HepG2 (cell line): ENCODE results near the gene PIMREG. TPM values are rescaled to one million over a fixed set of nuclear protein-coding genes. Genes with fewer than 3 reads are reported as not detected.

Experiments
- ATAC-seq: fragments of 200-7000 bp; cut with Tn5 transposase; 3 replicates; pipeline ENCODE4 v1.9.1; 2020; ENCODE audit warnings: mild to moderate bottlenecking, moderate library complexity
- BruUV-seq: library from RNA; stranded (reverse); fragments of 400-500 nt; replicated peaks from 2 replicates; lab custom pipeline; 2021; lab: Mats Ljungman, UMichigan
- CTCF ChIA-PET: fragments of 300-600 bp; formaldehyde crosslinking; extraction: SDS; loops from one replicate; lab custom pipeline; 2021; ENCODE audit warnings: low total read pairs, inconsistent platforms, low intra/inter-chr PET ratio; lab: Yijun Ruan, JAX
- POLR2A ChIA-PET: fragments of 350-600 bp; sonication (Branson Sonifier 250); formaldehyde crosslinking; loops from one replicate; lab custom pipeline; 2020; ENCODE audit warnings: antibody characterized with exemption, inconsistent platforms; lab: Yijun Ruan, JAX
- DNase-seq: peaks from one replicate; pipeline ENCODE4 v3.0.0-alpha.2; 2015; ENCODE audit warnings: low spot score
- FAIRE-seq: peaks from 3 replicates; lab custom pipeline; 2011; peaks lifted over from hg19 to GRCh38; lab: Jason Lieb, UNC
- H2AFZ ChIP-seq: one replicate; pipeline ENCODE4 v1.6.1; 2011; ENCODE audit warnings: low read length, inconsistent platforms
- H3K27ac ChIP-seq: fragments of 300-600 bp; 3 replicates; pipeline ENCODE4 v1.8.0; 2011; ENCODE audit warnings: mixed run types, mild to moderate bottlenecking, mixed read lengths, low read length, inconsistent platforms; ENCODE audit not compliant: insufficient read depth; ENCODE audit errors: extremely low read length
- H3K27me3 ChIP-seq, 2 experiments: fragments of 200-600 bp in 1 of 2; 2 replicates in 1 of 2; 3 replicates in 1 of 2; pipeline versions ENCODE4 v1.6.0 to v1.8.0; 2011; ENCODE audit warnings: low read length in 2 of 2, mild to moderate bottlenecking in 2 of 2, moderate library complexity in 2 of 2, inconsistent platforms in 1 of 2; ENCODE audit not compliant: insufficient read depth in 2 of 2, control insufficient read depth in 1 of 2
- H3K36me3 ChIP-seq, 2 experiments: fragments of 200-600 bp in 1 of 2; replicated peaks in 1 of 2; 2 replicates in 1 of 2; 3 replicates in 1 of 2; pipeline versions ENCODE4 v1.5.1 to v1.8.0; 2011; ENCODE audit warnings: low read length in 2 of 2, inconsistent platforms in 1 of 2; ENCODE audit not compliant: insufficient read depth in 2 of 2, control insufficient read depth in 1 of 2
- H3K4me1 ChIP-seq: 2 replicates; pipeline ENCODE4 v1.5.1; 2012; ENCODE audit warnings: low read length, inconsistent platforms; ENCODE audit not compliant: insufficient read depth
- H3K4me2 ChIP-seq: 2 replicates; pipeline ENCODE4 v1.6.0; 2011; ENCODE audit warnings: low read depth, low read length, inconsistent platforms
- H3K4me3 ChIP-seq, 3 experiments: fragments of 200-600 bp in 1 of 3; sonication (generic), shearing (Covaris generic) in 1 of 3; replicated peaks in 1 of 3; 2 replicates each; pipeline ENCODE4 v1.5.1; 2011 to 2016; ENCODE audit warnings: low read length in 3 of 3, inconsistent platforms in 2 of 3, low read depth in 2 of 3, mild to moderate bottlenecking in 2 of 3, control low read depth in 1 of 3, mixed read lengths in 1 of 3; ENCODE audit not compliant: insufficient read depth in 1 of 3
- H3K79me2 ChIP-seq: one replicate; pipeline ENCODE4 v1.6.1; 2011; ENCODE audit warnings: low read length, inconsistent platforms; ENCODE audit not compliant: insufficient read depth
- H3K9ac ChIP-seq: 2 replicates; pipeline ENCODE4 v1.6.0; 2011; ENCODE audit warnings: mild to moderate bottlenecking, low read depth, low read length, inconsistent platforms; ENCODE audit not compliant: insufficient read depth
- H3K9me3 ChIP-seq: 2 replicates; pipeline ENCODE4 v1.5.1; 2012; ENCODE audit warnings: mild to moderate bottlenecking, low read length
- H4K20me1 ChIP-seq: 2 replicates; pipeline ENCODE4 v1.6.0; 2011; ENCODE audit warnings: inconsistent platforms, mild to moderate bottlenecking, low read length, moderate library complexity; ENCODE audit not compliant: insufficient read depth
- CEBPB ChIP-seq: IDR thresholded peaks from 2 replicates; pipeline ENCODE4 v1.6.1; 2011; ENCODE audit warnings: low read depth, low read length, improper control_type of control experiment, borderline replicate concordance
- CHD4 ChIP-seq: fragments of 200-600 bp; sonication (generic); IDR thresholded peaks from 2 replicates; pipeline ENCODE4 v1.7.0; 2017; ENCODE audit warnings: mild to moderate bottlenecking, low read length, borderline replicate concordance
- ELF1 ChIP-seq: sonication (generic); formaldehyde crosslinking; IDR thresholded peaks from 2 replicates; pipeline ENCODE4 v1.4.0; 2020; ENCODE audit warnings: missing genetic modification reagents
- KDM2A ChIP-seq: sonication (generic); formaldehyde crosslinking; IDR thresholded peaks from 2 replicates; pipeline ENCODE4 v1.4.0; 2020; ENCODE audit warnings: low read depth, missing genetic modification reagents, borderline replicate concordance
- NCOA2 ChIP-seq: sonication (generic); formaldehyde crosslinking; IDR thresholded peaks from 2 replicates; pipeline ENCODE4 v1.8.0; 2022; ENCODE audit warnings: inconsistent platforms
- RAD21 ChIP-seq: fragments of 450-650 bp; formaldehyde crosslinking; IDR thresholded peaks from 2 replicates; pipeline ENCODE4 v1.5.0; 2020; ENCODE audit warnings: mild to moderate bottlenecking
- SMC3 ChIP-seq: IDR thresholded peaks from 2 replicates; pipeline ENCODE4 v1.6.1; 2011; ENCODE audit warnings: low read length, improper control_type of control experiment
- SNAI1 ChIP-seq: sonication (generic); formaldehyde crosslinking; IDR thresholded peaks from 2 replicates; pipeline ENCODE4 v1.5.0; 2020; ENCODE audit warnings: mild to moderate bottlenecking, missing genetic modification reagents, borderline replicate concordance
- ZBTB44 ChIP-seq: sonication (generic); formaldehyde crosslinking; IDR thresholded peaks from 2 replicates; pipeline ENCODE4 v1.4.0; 2020; ENCODE audit warnings: missing genetic modification reagents
- ZNF281 ChIP-seq: sonication (generic); formaldehyde crosslinking; IDR thresholded peaks from 2 replicates; pipeline ENCODE4 v1.4.0; 2020; ENCODE audit warnings: missing genetic modification reagents, borderline replicate concordance
- ZNF580 ChIP-seq: IDR thresholded peaks from 2 replicates; pipeline ENCODE4 v1.6.1; 2016; ENCODE audit warnings: low read depth, borderline replicate concordance
- ZNF687 ChIP-seq: sonication (generic); formaldehyde crosslinking; IDR thresholded peaks from 2 replicates; pipeline ENCODE4 v1.5.1; 2020; ENCODE audit warnings: mild to moderate bottlenecking, missing genetic modification reagents, moderate library complexity
- ZNF746 ChIP-seq: sonication (generic); formaldehyde crosslinking; IDR thresholded peaks from 2 replicates; pipeline ENCODE4 v1.8.0; 2022; ENCODE audit warnings: mild to moderate bottlenecking, missing genetic modification reagents
- ZNF839 ChIP-seq: sonication (generic); formaldehyde crosslinking; IDR thresholded peaks from 2 replicates; pipeline ENCODE4 v1.4.0; 2020; ENCODE audit warnings: missing genetic modification reagents, mild to moderate bottlenecking, borderline replicate concordance
- ZSCAN25 ChIP-seq: sonication (generic); formaldehyde crosslinking; IDR thresholded peaks from 2 replicates; pipeline ENCODE4 v1.8.0; 2022; ENCODE audit warnings: mild to moderate bottlenecking, missing genetic modification reagents
- WGBS: methylation state at CpG from one replicate; pipeline ENCODE4 v1.1.6; 2017; ENCODE audit warnings: low lambda C conversion rate; 5-methylcytosine and 5-hydroxymethylcytosine counted together
- in situ Hi-C: cut with HindIII; loops from 2 replicates; pipeline ENCODE4 v1.10.0; 2017; ENCODE audit warnings: low pct_unique_long_range_greater_than_20kb; ENCODE audit not compliant: extremely low pct_ligation_motif_present
- intact Hi-C: fragments of 100-400 bp; cut with micrococcal nuclease; formaldehyde crosslinking; loops from one replicate; pipeline ENCODE4 v1.10.0; 2022; ENCODE audit not compliant: unreplicated experiment
- polyA plus RNA-seq, 8 experiments: library from polyadenylated mRNA; depleted of rRNA in 3 of 8; stranded (reverse) in 7 of 8; unstranded in 1 of 8; fragments of >200 nt; fragmentation: Illumina TruSeq in 4 of 8; extraction: Trizol in 4 of 8; gene quantifications; 2 replicates each; pipeline versions ENCODE4 v1.2.1 to v1.2.3, GENCODE V29; 2011 to 2016; ENCODE audit warnings: low read depth in 4 of 8, missing spikeins in 1 of 8, mixed read lengths in 1 of 8; ENCODE audit not compliant: insufficient read depth in 1 of 8
- total RNA-seq, 5 experiments: library from RNA; depleted of rRNA; stranded (reverse); fragments of >200 nt; fragmentation: Illumina TruSeq; extraction: Trizol; gene quantifications; 2 replicates each; pipeline ENCODE4 v1.2.3, GENCODE V29; 2016; ENCODE audit warnings: low read depth in 1 of 5

PIMREG gene
- total and polyA plus RNA-seq, 2 of the 13 experiments (the other 11 are each of a cell fraction or from before 2014, with no cell fraction given), result 15.6 to 30.3 TPM

GRCh38 chr17:6473128-6473767 lies 29.0 kb downstream of the PIMREG start:
- CTCF ChIA-PET, result interaction anchor here (0.8 kb wide), 2 partner anchors 175 to 532 kb away, joined by 5 read pairs; no protein-coding TSS in a partner anchor
- POLR2A ChIA-PET, result no interaction called here
- H3K9me3 ChIP-seq, result no peaks in the 10 kb centered on the region
- H3K9ac ChIP-seq, result no peak overlapping the region
- H3K4me1 ChIP-seq, result no peaks in the 10 kb centered on the region
- H3K4me3 ChIP-seq, result no peak overlapping the region
- H2AFZ ChIP-seq, result no peak overlapping the region
- H3K4me2 ChIP-seq, result no peak overlapping the region
- intact Hi-C loops (loop anchor here (2.0 to 10.0 kb wide), 3 partner anchors 82 to 176 kb away; partner anchors contain the start of genes KIAA0753, PITPNM3 and TXNDC17), in situ Hi-C loops (loop anchor here (5.0 kb wide), 1 partner anchor 169 kb away; the partner anchor contains the start of genes KIAA0753 and TXNDC17)
- peak; percentile 88 for ATAC-seq
- no peaks in the 10 kb centered on the region for H3K79me2 ChIP-seq
- 41% methylated on average over 11 of the region's 14 CpGs for WGBS
- H3K27ac ChIP-seq, result no peak overlapping the region
- peak; percentile 50 for DNase-seq
- H3K36me3 ChIP-seq, result no peaks in the 10 kb centered on the region
- FAIRE-seq, result peak; percentile 87
- H4K20me1 ChIP-seq, result no peaks in the 10 kb centered on the region
- BruUV-seq, result no TSS peak
- no peaks in the 10 kb centered on the region for H3K27me3 ChIP-seq
- TF ChIP-seq ELF1 (CRISPR knock-in tag), result 0 out of 2 replicates have a peak, but pooled peaks have one; percentile 10
- TF ChIP-seq ZSCAN25 (CRISPR knock-in tag), result 0 out of 2 replicates have a peak, but pooled peaks have one; percentile 26
- TF ChIP-seq SMC3, result peak; percentile 89
- TF ChIP-seq CHD4, result no peak
- TF ChIP-seq RAD21 (CRISPR knock-in tag), result peak; percentile 77
- no peak for TF ChIP-seq CEBPB
- TF ChIP-seq ZNF687 (CRISPR knock-in tag), result peak; percentile 36
- no peak for TF ChIP-seq ZNF281 (CRISPR knock-in tag)
- TF ChIP-seq ZBTB44 (CRISPR knock-in tag), result no peak
- peak; percentile 59; the same call in 1 of the 2 replicates for TF ChIP-seq ZNF580
- no peak for TF ChIP-seq ZNF839 (CRISPR knock-in tag)
- peak; percentile 61 for TF ChIP-seq KDM2A (CRISPR knock-in tag)
- no peak for TF ChIP-seq SNAI1 (CRISPR knock-in tag)
- no peak for TF ChIP-seq ZNF746
- TF ChIP-seq NCOA2 (CRISPR knock-in tag), result no peak
